Stimulated activated CD4-positive, alpha-beta T cell treated with anti-CD3 and anti-CD28 coated beads, Interleukin-1b, Interleukin-23, amount 100 ng/mL, for 1 hour (primary cell): ENCODE measurements around the gene IGFL4.

Experiments used
- DNase-seq, 2 donors: peaks; one replicate each; pipeline ENCODE4 v3.0.0-alpha.2; 2020; ENCODE audit warnings: low read depth in 2 of 2

Gene IGFL4

DNA sequence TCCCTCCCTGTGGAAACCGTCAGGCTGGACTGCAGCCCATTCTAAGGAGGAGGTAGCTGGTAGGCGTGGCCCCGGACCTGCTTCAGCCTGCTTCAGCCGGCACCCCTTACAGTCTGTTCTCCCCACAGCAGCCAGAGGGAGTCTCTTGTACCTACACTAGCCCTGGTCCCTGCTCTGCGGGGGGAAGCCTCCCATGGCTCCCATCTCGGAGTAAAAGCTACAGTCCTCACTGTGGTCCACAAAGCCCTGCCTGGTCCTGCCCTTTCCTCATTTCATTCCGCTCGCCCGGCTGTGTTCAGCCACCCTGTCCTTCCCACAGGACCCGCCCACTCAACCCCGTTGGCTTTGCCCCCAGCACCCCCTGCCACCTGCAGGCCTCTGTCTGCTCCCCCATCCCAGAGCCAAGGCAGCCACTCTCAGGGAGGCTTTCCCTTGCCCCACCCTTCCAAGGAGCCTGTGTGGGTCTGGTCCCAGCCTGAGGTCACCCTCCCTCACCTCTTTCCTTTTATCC, 19.2 kb downstream of the IGFL4 start:
- no peak for DNase-seq

DNA sequence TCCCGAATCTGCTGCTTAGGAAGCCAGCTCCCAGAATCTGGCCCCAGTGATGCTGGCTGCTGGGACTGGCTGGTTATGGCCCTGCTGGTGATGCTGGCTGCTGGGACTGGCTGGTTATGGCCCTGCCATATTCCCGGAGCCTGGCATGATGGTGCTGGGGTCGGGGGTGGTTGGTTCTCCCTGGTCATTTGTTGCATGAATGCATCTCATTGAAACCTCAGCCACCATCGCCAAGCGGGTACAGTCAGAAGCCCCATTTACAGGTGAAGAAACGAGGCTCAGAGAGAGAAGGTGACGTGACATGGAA, 20.0 kb downstream of the IGFL4 start:
- no peak for DNase-seq

DNA sequence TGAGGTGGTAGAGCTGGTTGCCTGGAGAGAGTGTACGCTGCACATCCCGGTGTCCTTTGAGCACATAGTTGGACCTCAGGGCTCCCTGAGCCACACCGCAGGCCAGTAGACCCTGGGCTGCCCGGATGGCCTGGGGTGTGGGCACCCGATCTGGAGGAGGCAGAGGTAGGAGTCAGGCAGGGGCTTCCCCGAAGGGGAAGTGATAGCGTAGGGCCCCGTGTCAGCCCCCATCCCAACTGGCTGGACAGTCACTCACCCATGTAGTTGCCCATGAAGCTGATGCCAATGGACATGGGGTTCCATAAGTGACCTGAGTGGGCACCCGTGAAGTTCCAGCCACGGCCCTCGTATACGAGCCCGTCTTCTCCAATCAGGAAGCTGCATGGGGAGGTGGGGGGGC, 21.5 kb downstream of the IGFL4 start:
- no peak for DNase-seq

DNA sequence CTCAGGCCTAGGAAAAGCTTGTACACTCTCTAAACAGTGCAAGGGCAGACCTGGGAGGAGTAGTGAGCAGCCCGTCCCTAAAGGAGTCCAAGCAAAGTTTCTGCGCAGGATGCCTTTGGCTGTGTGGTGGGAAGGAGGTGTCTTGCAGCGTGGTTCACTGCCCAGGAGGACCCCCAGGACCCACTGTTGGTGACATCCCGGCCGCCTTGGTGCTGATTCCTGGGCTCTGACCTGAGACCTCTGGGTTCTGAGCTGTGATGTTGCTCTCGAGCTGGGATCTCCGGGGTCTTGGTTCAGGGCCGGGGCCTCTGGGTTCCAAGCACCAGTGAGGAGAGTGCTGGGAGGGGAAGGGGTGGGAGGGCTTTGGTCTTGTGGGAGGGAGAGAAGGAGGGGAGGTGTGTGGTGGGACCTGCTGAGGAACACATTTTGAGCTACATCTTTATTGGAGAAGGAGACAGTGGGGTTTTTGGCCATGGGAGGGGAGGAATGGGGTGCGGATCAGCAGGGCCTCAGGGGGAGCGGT, 22.0 kb downstream of the IGFL4 start:
- DNase-seq: no peak

DNA sequence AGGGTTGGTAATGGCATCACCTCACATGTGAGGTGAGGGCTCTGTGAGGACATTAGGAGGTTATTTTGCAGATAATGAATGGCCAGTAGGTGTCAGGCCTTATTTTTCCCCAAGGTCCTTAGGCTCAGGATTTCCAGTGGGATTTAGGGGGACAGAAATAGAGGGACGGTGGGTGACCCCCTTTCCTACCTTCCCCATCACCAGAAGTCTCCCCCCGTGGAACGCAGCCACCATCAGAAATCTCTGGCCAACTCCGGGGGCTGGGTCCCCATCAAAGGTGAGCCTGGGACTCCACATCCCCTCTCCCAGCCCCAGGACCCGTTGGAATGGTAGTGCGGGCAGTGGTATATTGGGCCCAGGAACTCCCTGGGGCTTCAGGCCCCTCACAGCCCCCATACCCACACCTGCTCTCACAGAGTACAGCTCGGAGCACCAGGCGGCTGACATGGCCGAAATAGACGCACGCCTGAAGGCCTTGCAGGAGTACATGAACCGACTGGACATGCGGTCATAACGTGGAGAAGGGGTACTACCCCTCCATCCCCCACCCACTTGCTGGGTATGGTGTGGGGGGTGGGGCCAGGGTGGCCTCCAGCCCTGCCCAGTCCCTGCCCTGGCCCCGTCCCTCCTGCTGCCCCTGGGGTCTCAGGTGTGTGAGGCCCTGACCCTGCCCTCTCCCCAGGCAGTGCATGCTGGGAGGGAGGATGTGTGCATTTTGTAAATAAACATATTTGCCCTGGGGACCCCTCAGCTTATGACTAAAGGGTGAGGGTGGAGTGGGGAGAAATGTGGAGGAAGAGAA, 22.7 kb downstream of the IGFL4 start:
- DNase-seq: no peak

DNA sequence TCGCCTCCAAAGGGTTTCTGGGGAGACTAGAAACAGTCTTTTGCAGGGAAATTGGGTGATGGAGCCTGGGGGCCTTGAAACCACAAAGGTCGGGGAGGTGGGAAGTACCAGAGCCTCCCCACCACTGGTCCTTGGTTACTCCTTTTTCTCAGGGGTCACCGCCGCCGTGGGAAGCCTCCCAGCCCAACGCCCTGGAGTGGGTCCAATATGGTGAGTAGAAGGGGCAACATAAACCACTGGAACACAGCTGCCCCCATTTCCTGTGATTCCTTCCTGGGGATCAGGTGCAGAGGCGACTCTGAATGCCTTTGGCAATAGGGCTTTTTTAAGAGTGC, 23.7 kb downstream of the IGFL4 start:
- no peak for DNase-seq

DNA sequence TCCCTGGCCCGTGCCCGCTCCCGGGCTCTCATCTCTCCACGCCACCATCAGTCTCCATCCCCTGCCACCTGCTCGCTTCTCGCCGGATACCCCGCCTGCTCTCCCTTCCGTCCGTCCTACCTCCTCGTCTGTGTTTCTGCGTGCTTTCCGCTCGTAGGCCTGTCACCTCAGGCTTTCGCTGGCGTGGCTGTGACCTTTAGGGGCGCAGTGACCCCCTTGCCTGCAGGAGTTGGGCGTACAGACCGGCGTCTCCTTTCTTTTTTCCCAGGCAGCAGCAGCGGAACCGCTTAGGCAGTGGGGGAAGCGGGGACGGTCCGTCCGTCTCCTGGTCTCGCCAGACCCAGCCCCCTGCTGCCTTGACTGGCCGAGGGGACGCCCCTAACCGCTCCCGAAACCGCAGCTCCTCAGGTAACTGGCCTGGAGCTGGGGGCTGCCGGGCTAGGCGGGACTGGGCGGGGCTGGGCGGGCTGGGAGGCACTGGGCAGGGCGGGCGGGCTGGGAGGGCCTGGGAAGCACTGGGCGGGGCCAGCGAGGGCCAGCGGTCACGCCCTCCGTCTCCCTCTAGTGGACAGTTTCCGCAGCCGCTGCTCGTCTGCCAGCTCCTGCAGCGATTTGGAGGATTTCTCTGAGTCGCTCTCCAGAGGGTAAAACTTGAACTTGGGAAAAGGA, 24.2 kb downstream of the IGFL4 start:
- DNase-seq: peak; percentile 61 to 65

DNA sequence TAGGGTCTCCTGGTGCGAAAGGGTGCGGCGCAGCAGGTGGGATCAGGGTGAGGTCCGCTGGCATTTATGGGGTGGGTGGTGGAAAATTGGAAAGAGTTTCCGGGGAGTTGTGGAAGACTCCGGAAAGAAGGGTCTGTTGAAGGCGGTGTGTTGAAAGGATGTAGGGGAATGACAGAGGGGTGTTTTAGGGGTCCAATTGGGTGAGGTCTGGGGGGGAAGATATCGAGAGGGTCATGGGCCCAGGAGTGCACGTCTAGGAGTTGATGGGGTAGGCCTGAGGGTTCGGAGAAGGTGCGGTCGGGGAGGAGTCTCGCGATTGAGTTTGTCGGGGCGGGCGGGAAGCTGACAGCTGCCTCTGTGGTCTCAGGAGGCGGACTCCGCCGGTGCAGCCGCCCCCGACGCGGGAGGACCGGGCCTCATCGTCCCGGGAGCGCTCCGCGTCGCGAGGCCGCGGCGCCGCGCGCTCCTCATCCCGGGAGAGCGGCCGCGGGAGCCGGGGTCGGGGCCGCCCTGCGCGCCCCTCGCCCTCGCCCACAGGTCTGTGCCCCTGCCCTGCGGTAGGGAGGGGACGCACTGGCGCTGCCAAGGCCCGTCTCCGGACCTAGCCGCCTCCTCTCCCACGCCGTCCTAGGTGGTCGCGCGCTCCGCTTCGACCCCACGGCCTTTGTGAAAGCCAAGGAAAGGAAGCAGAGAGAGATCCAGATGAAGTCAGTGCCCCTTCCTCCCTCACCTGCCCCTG, 24.9 kb downstream of the IGFL4 start:
- DNase-seq: no peak

DNA sequence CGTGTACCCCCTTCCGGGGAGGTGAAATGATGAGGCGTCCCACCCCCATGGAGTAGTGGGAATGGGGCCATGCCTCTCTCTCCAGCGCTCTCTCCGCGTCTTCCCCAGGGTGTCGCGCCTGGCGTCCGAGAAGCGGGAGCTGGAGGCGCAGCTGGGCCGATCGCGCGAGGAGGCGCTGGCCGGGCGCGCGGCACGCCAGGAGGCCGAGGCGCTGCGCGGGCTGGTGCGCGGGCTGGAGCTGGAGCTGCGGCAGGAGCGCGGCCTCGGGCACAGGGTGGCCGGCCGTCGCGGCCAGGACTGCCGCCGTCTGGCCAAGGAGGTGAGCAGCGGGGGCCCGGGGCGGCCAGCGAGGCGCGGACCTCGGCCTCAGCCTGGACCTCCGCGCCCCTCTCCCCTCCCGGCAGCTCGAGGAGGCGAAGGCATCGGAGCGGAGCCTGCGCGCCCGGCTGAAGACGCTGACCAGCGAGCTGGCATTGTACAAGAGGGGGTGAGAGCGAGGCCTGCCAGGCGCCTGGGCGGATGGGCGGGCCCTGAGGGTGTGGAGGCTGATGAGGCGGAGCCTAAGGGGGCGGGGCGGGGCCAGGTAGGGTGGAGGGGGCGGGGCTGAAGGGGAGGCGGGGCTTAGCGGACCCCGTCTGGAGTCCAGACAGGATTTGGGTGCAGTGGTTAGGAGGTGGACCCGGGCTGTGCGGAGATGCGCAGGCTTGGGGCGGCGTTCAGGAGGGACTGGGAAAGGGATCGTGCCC, 25.7 kb downstream of the IGFL4 start:
- peak; percentile 38 to 54 for DNase-seq

DNA sequence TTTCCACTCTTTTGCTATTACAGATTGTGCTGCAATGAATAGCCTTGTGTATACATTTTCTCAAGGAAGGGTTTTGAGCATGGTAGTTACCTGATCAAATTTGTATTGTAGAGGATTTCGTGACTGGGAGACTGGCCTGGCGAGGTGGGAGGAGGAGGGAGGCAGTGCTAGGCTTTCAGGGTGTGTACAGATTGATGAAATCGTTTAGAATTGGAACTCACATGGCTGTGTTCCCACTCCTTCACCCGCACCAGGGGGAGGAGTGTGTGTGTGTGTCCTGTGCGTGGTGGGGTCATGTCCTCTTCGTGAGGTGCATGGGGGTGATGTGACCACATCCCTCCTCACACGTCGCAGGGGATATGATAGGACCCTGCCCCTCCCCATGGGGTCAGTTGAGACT, 26.3 kb downstream of the IGFL4 start:
- no peak for DNase-seq

DNA sequence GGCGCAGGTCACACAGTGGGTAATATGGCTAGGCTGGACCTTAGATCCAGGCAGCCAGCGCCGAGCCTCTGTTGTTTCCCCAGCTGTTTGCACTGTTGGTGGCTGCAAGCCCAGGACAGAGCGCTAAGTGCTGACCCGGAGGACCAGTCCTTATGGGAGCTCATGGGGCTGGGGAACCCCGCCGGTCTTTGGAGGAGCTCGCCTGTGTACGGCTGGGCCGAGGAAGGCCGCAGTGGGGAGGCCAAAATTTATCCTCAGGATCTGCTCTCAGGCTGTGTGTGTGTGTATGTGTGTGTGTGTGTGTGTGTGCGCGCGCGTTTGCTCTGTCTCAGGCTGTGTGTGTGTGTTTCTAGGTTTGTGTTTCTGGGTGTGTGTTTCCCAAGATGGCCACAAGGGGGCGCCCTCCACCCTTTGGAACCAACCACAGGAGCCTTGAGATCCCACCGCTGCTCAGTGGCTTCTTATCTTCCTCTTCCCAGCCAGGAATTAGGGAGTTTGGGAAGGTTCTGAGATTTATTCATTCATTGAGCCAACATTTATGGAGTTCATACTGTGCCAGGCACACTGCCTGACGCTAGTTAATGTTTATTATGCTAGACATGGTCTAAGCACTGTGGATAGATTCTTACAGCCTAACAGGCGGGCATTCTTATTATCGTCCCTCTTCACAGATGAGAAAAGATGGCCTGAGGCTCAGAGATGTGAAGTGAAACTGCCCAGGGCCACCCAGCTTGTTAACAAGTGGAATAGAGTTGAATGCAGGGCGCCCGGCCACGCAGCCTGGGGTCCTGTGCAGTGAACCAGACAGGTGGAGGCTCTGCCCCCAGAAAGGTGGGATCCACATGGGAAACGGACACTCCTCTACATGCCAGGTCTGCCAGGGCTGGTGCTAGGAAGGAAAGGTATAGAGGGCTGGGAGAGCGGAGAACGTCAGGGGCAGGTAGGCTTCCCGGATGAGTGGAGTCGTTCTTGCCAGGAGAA, 31.0 kb downstream of the IGFL4 start:
- DNase-seq: peak; percentile 31 to 54

DNA sequence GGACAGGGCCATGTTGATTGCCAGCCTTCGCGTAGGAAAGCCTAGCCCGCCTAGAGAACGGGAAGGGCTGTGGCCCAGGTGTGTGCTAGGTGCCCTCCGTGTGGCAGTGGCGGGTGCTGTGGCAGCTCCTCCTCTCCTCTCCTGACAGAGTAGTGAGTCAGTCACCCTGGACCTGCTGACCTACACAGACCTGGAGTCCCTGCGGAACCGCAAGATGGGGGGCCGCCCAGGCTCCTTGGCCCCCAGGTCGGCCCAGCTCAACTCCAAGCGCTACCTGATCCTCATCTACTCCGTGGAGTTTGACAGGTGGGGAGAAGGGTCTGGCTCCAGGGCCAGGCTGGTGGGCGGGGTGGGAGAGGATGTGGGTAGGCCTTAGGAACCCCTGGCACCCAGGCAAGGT, 34.4 kb downstream of the IGFL4 start:
- no peak for DNase-seq

DNA sequence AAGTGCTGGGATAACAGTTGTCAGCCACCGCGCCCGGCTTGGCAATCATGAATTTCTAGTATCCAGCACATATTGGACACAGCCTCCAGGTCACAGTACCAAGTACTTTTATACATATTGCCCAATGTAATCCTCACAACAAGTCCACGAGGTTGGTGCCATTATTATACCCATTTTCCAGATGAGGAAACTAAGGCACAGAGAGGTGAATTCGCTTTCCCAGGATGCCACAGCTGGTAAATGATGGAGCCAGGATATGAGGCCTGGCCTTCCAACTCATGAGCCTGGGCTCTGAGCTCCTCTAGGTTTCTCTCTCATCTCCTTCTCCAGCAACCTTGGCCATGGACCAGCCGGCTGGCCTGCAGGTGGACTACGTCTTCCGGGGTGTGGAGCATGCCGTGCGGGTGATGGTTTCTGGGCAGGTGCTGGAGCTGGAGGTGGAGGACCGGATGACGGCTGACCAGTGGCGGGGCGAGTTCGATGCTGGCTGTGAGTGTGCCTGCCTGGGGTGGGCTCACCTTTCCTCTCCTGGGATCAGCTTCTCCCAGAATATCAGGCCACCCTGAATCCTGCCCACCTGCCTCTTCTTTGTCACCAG, 38.0 kb downstream of the IGFL4 start:
- no peak for DNase-seq

DNA sequence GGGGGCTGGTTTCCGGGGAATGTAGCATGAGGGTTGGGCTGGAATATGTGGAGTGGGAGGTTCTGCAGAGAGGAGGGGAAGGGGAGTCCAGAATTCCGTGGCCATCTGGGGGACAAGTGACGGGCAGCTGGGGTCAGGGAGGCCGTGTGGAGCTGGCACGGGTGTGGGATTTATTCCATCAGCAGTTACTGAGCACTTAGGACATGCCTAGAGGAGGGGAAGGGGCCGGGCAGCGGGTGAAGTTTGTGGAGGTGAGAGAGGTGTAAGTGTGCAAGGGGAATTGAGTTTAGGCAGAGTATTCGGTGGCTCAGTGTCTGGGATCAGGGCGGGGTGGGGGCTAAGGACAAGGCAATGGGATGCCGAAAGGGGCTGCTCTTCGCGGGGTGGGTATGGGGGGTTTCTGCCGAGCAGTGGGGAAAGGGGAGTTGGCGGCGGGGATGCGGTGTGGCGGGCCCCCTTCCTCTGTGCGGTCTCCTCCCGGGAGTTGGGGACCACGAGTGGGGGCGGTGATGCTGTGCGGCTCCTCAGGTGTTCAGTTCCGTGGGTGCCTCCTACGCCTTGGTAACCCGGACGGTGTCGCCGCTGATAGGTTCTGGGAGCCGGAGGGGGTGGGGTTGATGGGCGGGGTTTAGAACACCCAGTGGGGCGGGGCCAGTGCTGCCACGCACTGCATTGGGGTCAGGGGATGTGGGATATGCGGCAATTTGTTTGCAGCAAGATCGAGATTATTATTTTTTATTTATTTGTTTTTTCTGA, 40.1 kb downstream of the IGFL4 start:
- peak; percentile 48 to 58 for DNase-seq

DNA sequence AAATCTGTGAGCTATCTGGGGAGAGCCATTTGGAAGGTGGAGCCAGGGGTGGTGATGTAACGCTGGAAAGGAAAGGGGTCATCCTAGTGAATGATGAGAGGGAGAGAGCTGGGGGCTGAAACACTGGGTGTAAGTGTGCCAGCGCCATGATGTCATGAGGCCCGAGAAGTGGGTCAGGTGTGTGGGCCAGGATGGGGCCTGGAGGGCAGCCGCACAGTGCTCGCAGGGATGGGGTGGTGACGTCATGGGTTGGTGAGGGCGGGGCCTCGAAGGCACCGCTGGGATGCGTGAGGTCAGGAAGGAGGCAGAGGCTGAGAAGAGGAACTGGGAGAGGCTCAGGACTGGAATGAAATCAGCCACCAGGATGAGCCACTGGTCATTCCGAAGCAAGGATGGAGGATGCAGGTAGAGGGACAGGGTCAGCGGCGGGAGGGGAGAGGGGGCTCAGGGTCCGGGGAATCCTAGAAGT, 41.1 kb downstream of the IGFL4 start:
- DNase-seq: no peak

DNA sequence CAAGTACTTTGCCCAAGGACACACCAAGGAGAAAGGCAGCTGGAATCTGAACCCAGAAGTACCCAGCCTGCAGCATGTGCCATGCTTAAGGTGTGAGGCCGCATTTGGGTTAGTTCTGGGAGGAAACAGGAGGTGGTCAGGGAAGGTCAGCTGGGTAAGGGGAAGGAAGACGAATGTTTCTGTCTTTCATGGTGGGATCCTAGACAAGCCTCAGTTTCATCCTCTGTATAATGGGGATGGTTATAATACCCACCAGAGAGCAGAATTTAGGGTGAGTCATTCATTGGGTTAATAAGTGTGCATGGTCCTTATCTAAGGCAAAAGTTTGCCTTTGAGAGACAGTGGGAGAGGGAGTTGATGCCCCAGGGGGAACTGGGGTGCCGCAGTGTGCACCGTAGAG, 42.0 kb downstream of the IGFL4 start:
- no peak for DNase-seq

DNA sequence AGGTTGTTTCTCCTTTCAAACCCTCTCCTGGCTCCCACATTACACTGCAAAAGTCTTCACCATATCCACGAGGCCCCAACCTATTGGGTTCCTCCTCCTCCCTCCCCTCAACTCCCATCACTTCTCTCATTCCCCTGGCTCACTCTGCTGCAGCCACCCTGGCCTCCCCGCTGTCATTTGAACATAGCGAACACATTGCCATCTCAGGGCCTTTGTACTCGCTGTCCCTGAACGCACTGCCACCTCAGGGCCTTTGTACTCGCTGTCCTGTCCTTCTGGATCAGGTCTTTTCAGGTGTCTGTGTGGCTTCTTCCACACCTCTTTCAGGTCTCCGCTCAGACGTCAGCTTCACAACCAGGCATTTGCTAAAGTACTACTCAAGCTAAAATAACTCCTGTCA, 43.9 kb downstream of the IGFL4 start:
- DNase-seq: no peak

DNA sequence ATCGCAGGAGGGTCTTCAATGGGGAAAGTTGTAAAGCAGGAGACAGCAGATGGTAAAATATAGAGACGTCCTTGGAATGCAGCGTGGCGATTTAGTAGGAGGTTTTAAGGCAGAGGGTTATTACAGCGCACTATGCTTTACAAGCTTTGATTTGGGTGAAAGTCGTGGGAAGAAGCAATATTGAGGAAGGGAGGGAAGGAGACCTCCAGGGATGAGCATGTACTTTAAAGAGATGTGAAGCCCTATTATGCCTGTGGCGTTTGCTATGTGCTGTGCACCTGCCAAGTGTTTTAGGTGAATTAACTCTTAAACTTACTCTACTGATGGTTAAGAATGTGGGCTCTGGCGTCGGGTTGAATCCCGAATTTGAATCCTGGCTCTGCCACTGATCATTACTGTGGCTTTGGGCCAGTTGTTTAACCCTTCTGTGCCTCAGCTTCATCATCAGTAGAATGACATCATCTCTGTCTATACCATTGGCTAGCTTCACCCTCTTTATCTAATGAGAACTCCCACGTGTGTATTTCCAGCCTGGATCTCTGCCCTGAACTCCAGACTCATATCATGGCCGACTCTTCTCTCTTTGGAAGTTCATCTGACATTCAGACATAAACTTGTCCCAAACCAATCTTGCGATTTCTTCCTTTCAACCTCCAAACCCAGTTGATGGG, 45.0 kb downstream of the IGFL4 start:
- DNase-seq: no peak
